Nephron (organoid): ENCODE measurements around the gene LYPD6.
A peak's percentile ranks its signal among the peaks of the same experiment; 100 is the strongest.

Experiments used
- H3K27ac Mint-ChIP-seq, 3 experiments: 2 replicates each; pipeline ENCODE4 v1.8.0; 2020; ENCODE audit warnings: mixed read lengths in 3 of 3, mild to moderate bottlenecking in 2 of 3, moderate library complexity in 1 of 3
- H3K27me3 Mint-ChIP-seq: 2 replicates; pipeline ENCODE4 v1.8.0; 2021; ENCODE audit warnings: low read depth, mild to moderate bottlenecking, moderate library complexity, mixed read lengths
- H3K36me3 Mint-ChIP-seq: 2 replicates; pipeline ENCODE4 v1.8.0; 2020; ENCODE audit warnings: low read depth, mixed read lengths
- H3K4me1 Mint-ChIP-seq: 2 replicates; pipeline ENCODE4 v1.8.0; 2020; ENCODE audit warnings: mixed read lengths
- H3K4me3 Mint-ChIP-seq, 3 experiments: 2 replicates each; pipeline ENCODE4 v1.8.0; 2020; ENCODE audit warnings: mild to moderate bottlenecking in 3 of 3, mixed read lengths in 3 of 3, moderate library complexity in 2 of 3
- H3K9me3 Mint-ChIP-seq: 2 replicates; pipeline ENCODE4 v1.8.0; 2020; ENCODE audit warnings: mixed read lengths
- CTCF ChIP-seq, 3 experiments: fragments of 200-600 bp; sonication (generic); IDR thresholded peaks; one replicate each; pipeline ENCODE4 v1.5.0; 2021; ENCODE audit warnings: antibody characterized with exemption in 3 of 3; ENCODE audit not compliant: unreplicated experiment in 3 of 3

LYPD6 gene, protein sequence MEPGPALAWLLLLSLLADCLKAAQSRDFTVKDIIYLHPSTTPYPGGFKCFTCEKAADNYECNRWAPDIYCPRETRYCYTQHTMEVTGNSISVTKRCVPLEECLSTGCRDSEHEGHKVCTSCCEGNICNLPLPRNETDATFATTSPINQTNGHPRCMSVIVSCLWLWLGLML

GRCh38 chr2:149330127-149331022 lies at the start of gene LYPD6:
LYPD6 (plus strand) TSS chr2:149330587; CDS start chr2:149437709, 107,122 bp downstream.
- Mint-ChIP-seq H3K4me3 (peak within 1 kb of the TSS; percentile 89 to 94 (median 91)), H3K4me1 (peaks cover 14% of the 10 kb centered on the region), H3K27ac (peak within 1 kb of the TSS; percentile 18 to 80 (median 78)), H3K9me3 (peaks cover 4% of the 10 kb centered on the region), H3K27me3 (peaks cover 22% of the 10 kb centered on the region), H3K36me3 (no peaks in the 10 kb centered on the region)
- no peak for TF ChIP-seq CTCF (IDR thresholded peaks at IDR 0.05; ENCODE audit: unreplicated experiment in 3 of 3)

GRCh38 chr2:149281441-149281840 lies 48.9 kb upstream of the LYPD6 start:
- H3K9me3 Mint-ChIP-seq = peaks cover 5% of the 10 kb centered on the region
- no peaks in the 10 kb centered on the region for H3K36me3 Mint-ChIP-seq
- no peak overlapping the region for H3K27ac Mint-ChIP-seq
- peaks cover 7% of the 10 kb centered on the region for H3K4me1 Mint-ChIP-seq
- H3K27me3 Mint-ChIP-seq = no peaks in the 10 kb centered on the region
- TF ChIP-seq CTCF (IDR thresholded peaks at IDR 0.05; ENCODE audit: unreplicated experiment in 3 of 3) = no peak
- H3K4me3 Mint-ChIP-seq = no peak overlapping the region

GRCh38 chr2:149290662-149291061 lies 39.7 kb upstream of the LYPD6 start:
- no peak overlapping the region for H3K27ac Mint-ChIP-seq
- H3K4me1 Mint-ChIP-seq = peaks cover 13% of the 10 kb centered on the region
- no peak overlapping the region for H3K4me3 Mint-ChIP-seq
- H3K9me3 Mint-ChIP-seq = no peaks in the 10 kb centered on the region
- no peak for TF ChIP-seq CTCF (IDR thresholded peaks at IDR 0.05; ENCODE audit: unreplicated experiment in 3 of 3)
- H3K27me3 Mint-ChIP-seq = no peaks in the 10 kb centered on the region
- no peaks in the 10 kb centered on the region for H3K36me3 Mint-ChIP-seq

- H3K27me3 Mint-ChIP-seq = no peaks in the 10 kb centered on the region
- no peaks in the 10 kb centered on the region for H3K9me3 Mint-ChIP-seq
- H3K36me3 Mint-ChIP-seq = no peaks in the 10 kb centered on the region
- H3K4me3 Mint-ChIP-seq = no peak overlapping the region
- no peak overlapping the region for H3K27ac Mint-ChIP-seq
- H3K4me1 Mint-ChIP-seq = peaks cover 13% of the 10 kb centered on the region
- no peak for TF ChIP-seq CTCF (IDR thresholded peaks at IDR 0.05; ENCODE audit: unreplicated experiment in 3 of 3)
Measured at GRCh38 chr2:149291881-149292280, 38.5 kb upstream of the LYPD6 start.

GRCh38 chr2:149296031-149296430 lies 34.4 kb upstream of the LYPD6 start:
- Mint-ChIP-seq H3K27ac (no peak overlapping the region), H3K4me1 (peaks cover 1% of the 10 kb centered on the region), H3K36me3 (no peaks in the 10 kb centered on the region), H3K27me3 (no peaks in the 10 kb centered on the region), H3K4me3 (no peak overlapping the region), H3K9me3 (no peaks in the 10 kb centered on the region)
- TF ChIP-seq CTCF (IDR thresholded peaks at IDR 0.05; ENCODE audit: unreplicated experiment in 3 of 3) = no peak
